GM23338 (cell line): ENCODE results near the gene TP73. TPM values are rescaled to one million over a fixed set of nuclear protein-coding genes. Genes with fewer than 3 reads are reported as not detected.

Source experiments
- ATAC-seq: fragments of 200-7000 bp; cut with Tn5 transposase; 3 replicates; pipeline ENCODE4 v1.9.1; 2020
- DNase-seq: peaks from one replicate; pipeline ENCODE4 v3.0.0-alpha.2; 2015; ENCODE audit warnings: low spot score
- H2AFZ ChIP-seq: fragments of 200-600 bp; sonication (generic); 2 replicates; pipeline ENCODE4 v1.8.0; 2016; ENCODE audit warnings: antibody characterized with exemption, mild to moderate bottlenecking, moderate library complexity
- H3F3A ChIP-seq: fragments of 200-600 bp; sonication (generic); replicated peaks from 2 replicates; pipeline ENCODE4 v1.8.0; 2017; ENCODE audit warnings: antibody characterized with exemption, mixed run types, low read depth
- H3K27ac ChIP-seq: fragments of 200-600 bp; sonication (generic); 2 replicates; pipeline ENCODE4 v1.6.1; 2016; ENCODE audit warnings: low read depth
- H3K27me3 ChIP-seq: fragments of 200-600 bp; sonication (generic); 2 replicates; pipeline ENCODE4 v1.8.0; 2016; ENCODE audit warnings: mild to moderate bottlenecking, mixed run types, moderate library complexity; ENCODE audit not compliant: insufficient read depth
- H3K36me3 ChIP-seq: fragments of 200-600 bp; sonication (generic); 2 replicates; pipeline ENCODE4 v1.8.0; 2016; ENCODE audit warnings: mild to moderate bottlenecking; ENCODE audit not compliant: insufficient read depth
- H3K4me1 ChIP-seq: fragments of 200-600 bp; sonication (generic); 2 replicates; pipeline ENCODE4 v1.8.0; 2016; ENCODE audit warnings: mild to moderate bottlenecking, moderate library complexity; ENCODE audit not compliant: insufficient read depth
- H3K4me2 ChIP-seq: fragments of 200-600 bp; sonication (generic); 2 replicates; pipeline ENCODE4 v1.7.1; 2017; ENCODE audit warnings: mixed run types
- H3K4me3 ChIP-seq: fragments of 200-600 bp; sonication (generic); 2 replicates; pipeline ENCODE4 v1.6.1; 2016; ENCODE audit warnings: mixed run types
- H3K79me2 ChIP-seq: fragments of 200-600 bp; sonication (generic); replicated peaks from 2 replicates; pipeline ENCODE4 v1.8.0; 2017; ENCODE audit warnings: mild to moderate bottlenecking; ENCODE audit not compliant: insufficient read depth
- H3K9me2 ChIP-seq: fragments of 200-600 bp; sonication (generic); 2 replicates; pipeline ENCODE4 v1.8.0; 2017; ENCODE audit not compliant: insufficient read depth
- H4K20me1 ChIP-seq: fragments of 200-600 bp; sonication (generic); replicated peaks from 2 replicates; pipeline ENCODE4 v1.8.0; 2017; ENCODE audit warnings: mild to moderate bottlenecking; ENCODE audit not compliant: insufficient read depth
- H3K27ac Mint-ChIP-seq: 2 replicates; pipeline ENCODE4 v1.8.0; 2020; ENCODE audit warnings: inconsistent platforms, mild to moderate bottlenecking, moderate library complexity, mixed read lengths
- H3K27me3 Mint-ChIP-seq: 3 replicates; pipeline ENCODE4 v1.8.0; 2022; ENCODE audit warnings: low read depth, mild to moderate bottlenecking, moderate library complexity, mixed read lengths, inconsistent platforms; ENCODE audit not compliant: insufficient read depth, poor library complexity
- H3K36me3 Mint-ChIP-seq: 3 replicates; pipeline ENCODE4 v1.8.0; 2021; ENCODE audit warnings: low read depth, mild to moderate bottlenecking, inconsistent platforms, moderate library complexity, mixed read lengths
- H3K4me1 Mint-ChIP-seq: 3 replicates; pipeline ENCODE4 v1.8.0; 2020; ENCODE audit warnings: mild to moderate bottlenecking, inconsistent platforms, mixed read lengths
- H3K4me3 Mint-ChIP-seq: 3 replicates; pipeline ENCODE4 v1.8.0; 2021; ENCODE audit warnings: moderate library complexity, mild to moderate bottlenecking, inconsistent platforms, mixed read lengths
- H3K9me3 Mint-ChIP-seq: 3 replicates; pipeline ENCODE4 v1.8.0; 2020; ENCODE audit warnings: moderate library complexity, mild to moderate bottlenecking, inconsistent platforms, mixed read lengths
- EZH2 ChIP-seq: fragments of 200-600 bp; sonication (generic); IDR thresholded peaks from one replicate; pipeline ENCODE4 v1.8.0; 2017; ENCODE audit warnings: antibody characterized with exemption, mild to moderate bottlenecking, low read depth; ENCODE audit not compliant: unreplicated experiment
- EZH2phosphoT487 ChIP-seq: fragments of 200-600 bp; sonication (generic); IDR thresholded peaks from one replicate; pipeline ENCODE4 v1.8.1; 2018; ENCODE audit warnings: antibody characterized with exemption; ENCODE audit not compliant: unreplicated experiment
- JUNB ChIP-seq: IDR thresholded peaks from one replicate; pipeline ENCODE4 v1.6.1; 2016; ENCODE audit warnings: antibody characterized with exemption; ENCODE audit not compliant: unreplicated experiment
- POLR2AphosphoS5 ChIP-seq: IDR thresholded peaks from 2 replicates; pipeline ENCODE4 v1.6.1; 2016; ENCODE audit warnings: antibody characterized with exemption, low read depth
- STAT1 ChIP-seq: IDR thresholded peaks from one replicate; pipeline ENCODE4 v1.6.1; 2016; ENCODE audit warnings: antibody characterized with exemption; ENCODE audit not compliant: unreplicated experiment
- ZNF114 ChIP-seq: fragments of 250-450 bp; sonication (Bioruptor Pico); IDR thresholded peaks from 2 replicates; pipeline ENCODE4 v1.5.0; 2020; ENCODE audit warnings: mild to moderate bottlenecking, moderate library complexity
- polyA plus RNA-seq: library from polyadenylated mRNA; unstranded; fragments of >200 nt; fragmentation: Nextera tagmentation; extraction: Ambion mirVana; gene quantifications from 2 replicates; pipeline ENCODE4 v1.2.1, GENCODE V29; 2016
- total RNA-seq: library from RNA; depleted of rRNA; stranded (reverse); fragments of >200 nt; shearing (Covaris generic); gene quantifications from 2 replicates; pipeline ENCODE4 v1.2.3, GENCODE V29; 2014
- TF ChIP-seq, protein P1 (sequence below): fragments of 250-450 bp; sonication (Bioruptor Pico); IDR thresholded peaks from 2 replicates; pipeline ENCODE4 v1.5.0; 2020; ENCODE audit warnings: mild to moderate bottlenecking, moderate library complexity
- TF ChIP-seq, protein P2 (sequence below): IDR thresholded peaks from 2 replicates; pipeline ENCODE4 v1.6.1; 2016; ENCODE audit warnings: antibody characterized with exemption

TP73 gene
- total and polyA plus RNA-seq, 2 experiments from 2014 or later: 1.4 to 3.4 TPM

DNA sequence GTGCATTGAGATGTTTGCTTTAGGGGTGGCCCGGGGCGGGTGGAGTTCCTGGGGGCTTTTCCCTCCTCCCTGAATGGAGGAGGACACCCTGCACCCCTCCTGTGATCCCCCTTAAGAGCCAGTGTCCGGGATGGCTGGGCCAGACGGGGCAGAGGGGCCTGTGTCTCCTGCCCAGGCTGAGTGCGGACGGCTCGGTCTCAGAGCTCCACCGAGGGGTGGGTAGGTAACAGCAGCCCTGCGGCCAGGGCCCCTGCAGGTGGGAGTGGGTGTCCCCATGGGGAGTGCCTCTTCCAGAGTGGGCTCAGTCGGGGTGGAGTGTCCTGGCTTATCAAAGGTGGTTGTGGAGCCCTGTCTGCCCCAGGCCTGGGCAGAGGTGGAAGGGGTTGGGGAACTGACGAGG is 23.1 kb downstream of the TP73 start (continued):
- TF ChIP-seq, protein P1, sequence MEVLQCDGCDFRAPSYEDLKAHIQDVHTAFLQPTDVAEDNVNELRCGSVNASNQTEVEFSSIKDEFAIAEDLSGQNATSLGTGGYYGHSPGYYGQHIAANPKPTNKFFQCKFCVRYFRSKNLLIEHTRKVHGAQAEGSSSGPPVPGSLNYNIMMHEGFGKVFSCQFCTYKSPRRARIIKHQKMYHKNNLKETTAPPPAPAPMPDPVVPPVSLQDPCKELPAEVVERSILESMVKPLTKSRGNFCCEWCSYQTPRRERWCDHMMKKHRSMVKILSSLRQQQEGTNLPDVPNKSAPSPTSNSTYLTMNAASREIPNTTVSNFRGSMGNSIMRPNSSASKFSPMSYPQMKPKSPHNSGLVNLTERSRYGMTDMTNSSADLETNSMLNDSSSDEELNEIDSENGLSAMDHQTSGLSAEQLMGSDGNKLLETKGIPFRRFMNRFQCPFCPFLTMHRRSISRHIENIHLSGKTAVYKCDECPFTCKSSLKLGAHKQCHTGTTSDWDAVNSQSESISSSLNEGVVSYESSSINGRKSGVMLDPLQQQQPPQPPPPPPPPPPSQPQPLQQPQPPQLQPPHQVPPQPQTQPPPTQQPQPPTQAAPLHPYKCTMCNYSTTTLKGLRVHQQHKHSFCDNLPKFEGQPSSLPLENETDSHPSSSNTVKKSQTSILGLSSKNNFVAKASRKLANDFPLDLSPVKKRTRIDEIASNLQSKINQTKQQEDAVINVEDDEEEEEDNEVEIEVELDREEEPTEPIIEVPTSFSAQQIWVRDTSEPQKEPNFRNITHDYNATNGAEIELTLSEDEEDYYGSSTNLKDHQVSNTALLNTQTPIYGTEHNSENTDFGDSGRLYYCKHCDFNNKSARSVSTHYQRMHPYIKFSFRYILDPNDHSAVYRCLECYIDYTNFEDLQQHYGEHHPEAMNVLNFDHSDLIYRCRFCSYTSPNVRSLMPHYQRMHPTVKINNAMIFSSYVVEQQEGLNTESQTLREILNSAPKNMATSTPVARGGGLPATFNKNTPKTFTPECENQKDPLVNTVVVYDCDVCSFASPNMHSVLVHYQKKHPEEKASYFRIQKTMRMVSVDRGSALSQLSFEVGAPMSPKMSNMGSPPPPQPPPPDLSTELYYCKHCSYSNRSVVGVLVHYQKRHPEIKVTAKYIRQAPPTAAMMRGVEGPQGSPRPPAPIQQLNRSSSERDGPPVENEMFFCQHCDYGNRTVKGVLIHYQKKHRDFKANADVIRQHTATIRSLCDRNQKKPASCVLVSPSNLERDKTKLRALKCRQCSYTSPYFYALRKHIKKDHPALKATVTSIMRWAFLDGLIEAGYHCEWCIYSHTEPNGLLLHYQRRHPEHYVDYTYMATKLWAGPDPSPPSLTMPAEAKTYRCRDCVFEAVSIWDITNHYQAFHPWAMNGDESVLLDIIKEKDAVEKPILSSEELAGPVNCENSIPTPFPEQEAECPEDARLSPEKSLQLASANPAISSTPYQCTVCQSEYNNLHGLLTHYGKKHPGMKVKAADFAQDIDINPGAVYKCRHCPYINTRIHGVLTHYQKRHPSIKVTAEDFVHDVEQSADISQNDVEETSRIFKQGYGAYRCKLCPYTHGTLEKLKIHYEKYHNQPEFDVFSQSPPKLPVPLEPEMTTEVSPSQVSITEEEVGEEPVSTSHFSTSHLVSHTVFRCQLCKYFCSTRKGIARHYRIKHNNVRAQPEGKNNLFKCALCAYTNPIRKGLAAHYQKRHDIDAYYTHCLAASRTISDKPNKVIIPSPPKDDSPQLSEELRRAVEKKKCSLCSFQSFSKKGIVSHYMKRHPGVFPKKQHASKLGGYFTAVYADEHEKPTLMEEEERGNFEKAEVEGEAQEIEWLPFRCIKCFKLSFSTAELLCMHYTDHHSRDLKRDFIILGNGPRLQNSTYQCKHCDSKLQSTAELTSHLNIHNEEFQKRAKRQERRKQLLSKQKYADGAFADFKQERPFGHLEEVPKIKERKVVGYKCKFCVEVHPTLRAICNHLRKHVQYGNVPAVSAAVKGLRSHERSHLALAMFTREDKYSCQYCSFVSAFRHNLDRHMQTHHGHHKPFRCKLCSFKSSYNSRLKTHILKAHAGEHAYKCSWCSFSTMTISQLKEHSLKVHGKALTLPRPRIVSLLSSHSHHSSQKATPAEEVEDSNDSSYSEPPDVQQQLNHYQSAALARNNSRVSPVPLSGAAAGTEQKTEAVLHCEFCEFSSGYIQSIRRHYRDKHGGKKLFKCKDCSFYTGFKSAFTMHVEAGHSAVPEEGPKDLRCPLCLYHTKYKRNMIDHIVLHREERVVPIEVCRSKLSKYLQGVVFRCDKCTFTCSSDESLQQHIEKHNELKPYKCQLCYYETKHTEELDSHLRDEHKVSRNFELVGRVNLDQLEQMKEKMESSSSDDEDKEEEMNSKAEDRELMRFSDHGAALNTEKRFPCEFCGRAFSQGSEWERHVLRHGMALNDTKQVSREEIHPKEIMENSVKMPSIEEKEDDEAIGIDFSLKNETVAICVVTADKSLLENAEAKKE: no peak
- TF ChIP-seq EZH2: no peak

DNA sequence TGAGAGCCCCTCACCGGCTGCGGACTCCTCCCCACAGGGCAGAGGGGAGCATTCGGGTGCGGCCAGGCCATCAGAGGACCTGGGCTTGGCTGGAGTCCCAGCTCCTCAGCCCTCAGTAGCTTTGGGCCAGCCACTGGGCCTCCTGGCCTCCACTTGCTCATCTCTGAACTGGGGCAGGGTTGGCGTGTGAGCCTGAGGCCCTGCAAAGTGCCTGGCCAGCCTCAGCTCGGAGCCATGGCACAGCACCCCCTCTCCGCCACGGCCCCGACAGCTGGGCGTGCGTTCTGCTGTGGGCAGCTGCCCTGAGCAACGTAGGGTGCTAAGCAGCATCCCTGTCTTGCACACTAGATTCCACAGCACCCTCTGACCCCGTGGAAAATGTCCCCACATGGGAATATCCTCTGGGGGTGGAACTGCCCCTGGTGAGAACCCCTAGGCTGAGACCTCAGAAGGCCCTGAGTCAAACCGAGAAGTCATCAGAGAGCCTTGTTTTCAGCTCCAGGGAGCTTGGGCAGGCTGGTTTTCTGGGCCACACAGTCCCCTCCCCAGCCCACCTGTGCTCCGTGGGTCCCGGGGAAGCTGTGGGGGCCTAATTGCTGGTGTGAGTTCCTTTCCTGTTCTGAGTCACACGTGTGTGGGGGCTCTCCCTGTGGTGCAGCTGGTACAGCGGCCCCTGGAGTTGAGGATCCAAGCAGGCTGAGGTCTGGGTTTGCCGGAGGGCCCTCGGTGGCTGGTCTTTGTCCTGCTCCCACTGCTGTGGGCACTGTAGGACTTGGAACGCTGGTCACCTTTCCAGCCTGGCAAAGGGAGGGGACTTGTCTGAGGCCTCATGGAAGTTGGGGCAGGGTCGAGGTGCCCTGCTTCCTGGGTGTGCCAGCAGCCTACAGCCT is 24.5 kb downstream of the TP73 start:
- no peak overlapping the region for H2AFZ ChIP-seq
- Mint-ChIP-seq H3K27ac (no peak overlapping the region), H3K36me3 (no peaks in the 10 kb centered on the region; the same call in 2 of the 3 replicates), H3K4me3 (no peak overlapping the region), H3K4me1 (peaks cover 25% of the 10 kb centered on the region), H3K27me3 (peaks cover 30% of the 10 kb centered on the region), H3K9me3 (no peaks in the 10 kb centered on the region; the same call in 2 of the 3 replicates)
- H3K4me1 ChIP-seq: peaks cover 11% of the 10 kb centered on the region
- H3K27ac ChIP-seq: no peak overlapping the region
- TF ChIP-seq ZNF114 (CRISPR knock-in tag) (no peak), STAT1 (no peak), POLR2AphosphoS5 (no peak), JUNB (no peak), EZH2phosphoT487 (no peak)
- TF ChIP-seq, protein P2, sequence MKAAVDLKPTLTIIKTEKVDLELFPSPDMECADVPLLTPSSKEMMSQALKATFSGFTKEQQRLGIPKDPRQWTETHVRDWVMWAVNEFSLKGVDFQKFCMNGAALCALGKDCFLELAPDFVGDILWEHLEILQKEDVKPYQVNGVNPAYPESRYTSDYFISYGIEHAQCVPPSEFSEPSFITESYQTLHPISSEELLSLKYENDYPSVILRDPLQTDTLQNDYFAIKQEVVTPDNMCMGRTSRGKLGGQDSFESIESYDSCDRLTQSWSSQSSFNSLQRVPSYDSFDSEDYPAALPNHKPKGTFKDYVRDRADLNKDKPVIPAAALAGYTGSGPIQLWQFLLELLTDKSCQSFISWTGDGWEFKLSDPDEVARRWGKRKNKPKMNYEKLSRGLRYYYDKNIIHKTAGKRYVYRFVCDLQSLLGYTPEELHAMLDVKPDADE: no peak
- H3K9me2 ChIP-seq: no peaks in the 10 kb centered on the region
- ATAC-seq (no peak), DNase-seq (no peak)
- H4K20me1 ChIP-seq: no peaks in the 10 kb centered on the region
- H3K79me2 ChIP-seq: no peaks in the 10 kb centered on the region
- no peaks in the 10 kb centered on the region for H3F3A ChIP-seq
- H3K4me3 ChIP-seq: no peak overlapping the region
- no peaks in the 10 kb centered on the region for H3K27me3 ChIP-seq
- no peaks in the 10 kb centered on the region for H3K36me3 ChIP-seq
- H3K4me2 ChIP-seq: no peak overlapping the region
